Tibial artery (tissue), 4 donors: ENCODE results near the gene SLC34A3.

Experiments
- DNase-seq, 2 donors: peaks; one replicate each; pipeline ENCODE4 v3.0.0-alpha.2; 2019
- H3K27ac ChIP-seq, 2 donors: fragments of 200-600 bp; sonication (generic) in 1 of 2; 1 replicate in 1 of 2; 2 replicates in 1 of 2; pipeline ENCODE4 v1.5.1; 2018 to 2019; ENCODE audit warnings: mild to moderate bottlenecking in 1 of 2
- H3K27me3 ChIP-seq, 2 donors: fragments of 200-600 bp; sonication (generic) in 1 of 2; one replicate each; pipeline versions ENCODE4 v1.5.1 to v1.6.0; 2016 to 2019
- H3K36me3 ChIP-seq, 3 donors: fragments of 200-600 bp; sonication (generic) in 2 of 3; one replicate each; pipeline ENCODE4 v1.5.1; 2016 to 2019; ENCODE audit warnings: mild to moderate bottlenecking in 2 of 3
- H3K4me1 ChIP-seq, 4 donors: fragments of 200-600 bp; sonication (generic) in 2 of 4; 1 replicate in 3 of 4; 2 replicates in 1 of 4; pipeline ENCODE4 v1.5.1; 2016 to 2019
- H3K4me3 ChIP-seq, 2 donors: fragments of 200-600 bp; sonication (generic) in 1 of 2; 1 replicate in 1 of 2; 2 replicates in 1 of 2; pipeline ENCODE4 v1.5.1; 2018 to 2019; ENCODE audit warnings: mild to moderate bottlenecking in 2 of 2
- H3K9me3 ChIP-seq, 3 donors: fragments of 200-600 bp; sonication (generic) in 1 of 3; one replicate each; pipeline ENCODE4 v1.5.1; 2016 to 2019
- CTCF ChIP-seq, 2 experiments: fragments of 200-600 bp in 1 of 2; fragments of 450-650 bp in 1 of 2; IDR thresholded peaks; one replicate each; pipeline ENCODE4 v1.5.1; 2017 to 2019; ENCODE audit warnings: antibody characterized with exemption in 2 of 2, mild to moderate bottlenecking in 1 of 2, moderate library complexity in 1 of 2
- intact Hi-C: fragments of 100-400 bp; cut with DNase I; formaldehyde crosslinking; loops from one replicate; pipeline ENCODE4 v1.15.0; 2023; ENCODE audit warnings: low total_unique reads

Gene SLC34A3

DNA sequence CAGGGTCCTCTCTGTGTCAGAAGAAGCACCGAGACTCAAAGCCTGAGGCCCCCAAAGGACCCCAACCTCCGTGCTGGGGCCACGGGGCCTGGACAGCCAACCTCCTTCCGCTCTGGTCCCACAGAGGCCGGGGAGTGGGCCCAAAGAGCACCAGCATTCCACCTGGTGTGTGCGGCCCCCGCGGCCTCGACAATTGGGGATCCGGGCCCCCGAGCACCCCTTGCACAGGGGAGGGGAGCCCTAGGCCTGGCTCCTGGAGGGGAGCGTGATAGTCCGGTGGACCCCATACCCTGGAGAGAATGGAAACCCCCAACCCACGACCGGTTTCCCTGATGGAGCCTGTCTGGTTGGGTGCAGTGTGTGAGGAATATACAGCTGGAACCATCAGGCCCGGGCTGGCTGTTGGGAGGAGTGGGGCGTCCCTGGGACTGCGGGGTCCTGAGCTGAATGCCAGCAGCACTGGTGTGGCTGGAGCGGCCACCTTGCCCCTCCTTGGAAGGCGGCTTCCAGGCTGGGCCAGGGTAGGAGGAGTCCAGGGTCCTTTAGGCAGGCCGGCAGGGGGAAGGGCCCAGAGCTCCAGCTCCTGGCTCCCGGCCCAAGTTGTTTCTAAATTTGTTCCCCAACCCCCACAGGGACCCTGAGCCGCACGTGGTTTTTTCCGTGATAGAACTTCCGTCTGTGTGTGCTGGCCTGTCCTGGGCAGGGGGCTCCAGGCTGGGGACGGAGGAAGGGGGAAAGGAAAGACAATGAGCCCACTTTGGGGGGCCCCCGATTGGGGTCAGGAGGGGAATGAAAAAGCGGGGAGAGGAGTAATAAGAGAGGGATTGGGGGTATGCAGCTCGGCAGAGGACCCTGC, 46.0 kb downstream of the SLC34A3 start:
- Histone ChIP-seq H3K4me1 (peaks cover 0 to 40% (median 33%) of the 10 kb centered on the region in 4 donors), H3K27me3 (peaks cover 0 to 79% of the 10 kb centered on the region in 2 donors), H3K4me3 (peak overlapping the region; percentile 41 to 49), H3K9me3 (no peaks in the 10 kb centered on the region), H3K27ac (peak overlapping the region; percentile 45 to 48), H3K36me3 (peaks cover 18 to 26% (median 23%) of the 10 kb centered on the region in 3 donors)
- DNase-seq = peak; percentile 68 to 86
- no peak for TF ChIP-seq CTCF (IDR thresholded peaks at IDR 0.05)
- intact Hi-C loops = no loop called here

DNA sequence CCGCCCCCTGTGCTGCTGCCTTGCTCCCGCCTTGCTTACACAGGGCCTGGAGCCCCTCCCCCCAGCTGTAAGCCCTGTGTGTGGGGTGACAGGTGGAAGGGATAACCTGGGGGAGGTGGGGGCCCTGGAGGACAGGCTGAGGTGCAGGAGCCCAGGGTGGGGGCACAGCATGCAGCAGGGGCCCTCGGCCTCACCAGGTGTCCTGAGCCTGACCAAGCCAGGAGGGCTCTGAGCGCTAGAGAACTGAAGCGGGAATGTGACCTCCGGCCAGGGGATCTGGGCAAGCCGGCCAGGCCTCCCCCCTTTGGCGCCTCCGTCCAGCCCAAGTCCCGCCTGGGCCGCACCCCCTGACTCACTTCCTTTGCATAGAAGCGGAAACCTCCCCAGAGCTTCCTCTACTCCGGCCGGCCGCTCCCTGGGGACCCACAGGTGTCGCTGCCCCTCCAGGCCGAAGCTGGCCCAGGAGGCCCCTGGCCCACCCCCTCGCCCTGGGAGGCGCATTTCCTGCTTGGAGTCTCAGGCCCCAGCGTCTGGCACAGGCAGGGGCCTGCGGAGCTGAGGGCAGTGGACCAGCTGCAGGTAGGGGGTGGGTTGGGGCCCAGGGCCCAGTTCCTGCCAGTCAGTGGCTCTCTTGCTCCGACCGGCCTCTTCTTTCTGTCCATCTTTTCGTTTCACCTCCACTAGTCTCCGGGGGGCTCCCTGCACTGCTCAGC, 46.8 kb downstream of the SLC34A3 start, which contains the start of gene TOR4A:
Gene TOR4A, plus strand, starts transcription at position 398 of the 713 bp plus-strand sequence. CDS start 964 bp downstream, outside the sequence.
- peaks cover 0 to 74% of the 10 kb centered on the region in 2 donors for H3K27me3 ChIP-seq
- peak within 1 kb of the TSS; percentile 41 to 49 for H3K4me3 ChIP-seq
- H3K36me3 ChIP-seq = peaks cover 10 to 18% (median 15%) of the 10 kb centered on the region in 3 donors
- no peaks in the 10 kb centered on the region for H3K9me3 ChIP-seq
- peak; percentile 81 to 85 for DNase-seq
- intact Hi-C loops = no loop called here
- H3K4me1 ChIP-seq = peaks cover 0 to 40% (median 30%) of the 10 kb centered on the region in 4 donors
- TF ChIP-seq CTCF (IDR thresholded peaks at IDR 0.05) = no peak
- H3K27ac ChIP-seq = peak within 1 kb of the TSS; percentile 45 to 48

DNA sequence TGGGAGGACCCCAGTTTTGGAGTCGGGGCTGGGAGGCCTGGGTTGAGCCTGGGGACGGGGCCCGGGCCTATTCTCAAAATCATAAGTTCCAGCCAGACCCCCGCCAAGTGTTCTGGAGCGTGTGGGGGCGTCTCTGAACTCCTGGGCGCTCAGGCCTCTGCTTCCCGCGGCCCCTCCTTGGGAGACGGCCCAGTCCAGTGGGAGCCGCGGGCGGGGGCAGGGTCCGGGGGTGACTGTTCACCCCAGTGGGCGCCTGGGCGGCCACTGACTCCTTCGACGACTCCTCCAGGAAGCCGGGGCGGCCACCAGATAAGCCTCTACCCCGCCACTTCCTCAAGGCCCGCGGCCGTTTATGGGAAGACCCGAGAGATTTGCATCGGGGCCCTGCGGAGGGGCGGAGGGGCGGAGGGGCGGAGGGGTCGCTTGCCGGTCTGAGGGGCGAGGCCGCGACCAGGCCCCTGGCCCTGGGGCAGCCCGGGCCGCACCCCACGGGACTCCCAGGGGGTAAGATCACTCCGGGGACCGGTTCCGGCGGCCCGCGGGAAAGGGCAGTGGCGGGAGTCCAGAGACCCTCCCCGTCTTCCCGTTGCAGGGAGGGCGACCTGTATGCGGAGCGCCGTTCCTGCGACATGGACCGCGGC, 47.5 kb downstream of the SLC34A3 start:
- Histone ChIP-seq H3K36me3 (peaks cover 3 to 11% (median 8%) of the 10 kb centered on the region in 3 donors), H3K9me3 (no peaks in the 10 kb centered on the region), H3K27ac (peak overlapping the region; percentile 45 to 48), H3K27me3 (peaks cover 0 to 67% of the 10 kb centered on the region in 2 donors), H3K4me1 (peaks cover 0 to 40% (median 30%) of the 10 kb centered on the region in 4 donors), H3K4me3 (peak overlapping the region; percentile 41 to 49)
- intact Hi-C loops = no loop called here
- TF ChIP-seq CTCF (IDR thresholded peaks at IDR 0.05) = no peak
- DNase-seq = no peak

- H3K27ac ChIP-seq = no peak overlapping the region
- H3K4me1 ChIP-seq = peaks cover 0 to 40% (median 30%) of the 10 kb centered on the region in 4 donors
- peaks cover 0 to 4% (median 0%) of the 10 kb centered on the region in 3 donors for H3K36me3 ChIP-seq
- H3K27me3 ChIP-seq = peaks cover 0 to 61% of the 10 kb centered on the region in 2 donors
- DNase-seq = no peak
- TF ChIP-seq CTCF (IDR thresholded peaks at IDR 0.05) = no peak
- H3K4me3 ChIP-seq = no peak overlapping the region
- intact Hi-C loops = no loop called here
- no peaks in the 10 kb centered on the region for H3K9me3 ChIP-seq
These were observed 48.3 kb downstream of the SLC34A3 start for GRCh38 chr9:137278721-137279711.
